ENCODE measurements around the gene ADTRP.
"Not testable (repeated sequence)": the region's sequence is repeated elsewhere in the genome, so short reads cannot be mapped to it uniquely, and the experiment has no call there.

ADTRP gene

GRCh38 chr6:11689400-11689799 lies 89.2 kb downstream of the ADTRP start:
- not testable (repeated sequence) for H3K4me3 ChIP-seq (ENCODE audit: low read length); H3K9ac ChIP-seq (ENCODE audit: low read length); H3K9me3 ChIP-seq (ENCODE audit: control insufficient read depth, low read length); H3K4me1 ChIP-seq (ENCODE audit: control insufficient read depth, insufficient read depth, low read length); H3K36me3 ChIP-seq (ENCODE audit: control insufficient read depth, insufficient read depth, low read length); H3K27me3 ChIP-seq (ENCODE audit: control insufficient read depth, insufficient read depth, low read length)

DNA sequence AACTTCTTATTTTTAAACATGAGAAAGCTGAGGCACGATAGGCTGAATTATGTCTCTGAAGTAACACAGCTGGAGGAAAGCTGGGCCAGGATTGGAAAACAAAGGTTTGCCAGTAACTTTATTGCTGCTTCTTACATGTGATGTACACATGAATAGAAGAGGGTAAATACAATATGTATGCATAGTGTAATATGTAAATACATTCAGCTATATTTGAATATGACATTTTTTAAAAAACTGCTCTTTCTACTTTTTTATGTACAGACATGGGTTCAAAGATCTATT lies 90.2 kb downstream of the ADTRP start:
- Histone ChIP-seq H3K9ac (ENCODE audit: low read length) (no peak overlapping the region), H3K27me3 (ENCODE audit: control insufficient read depth, insufficient read depth, low read length) (no peaks in the 10 kb centered on the region), H3K4me1 (ENCODE audit: control insufficient read depth, insufficient read depth, low read length) (no peaks in the 10 kb centered on the region), H3K9me3 (ENCODE audit: control insufficient read depth, low read length) (no peaks in the 10 kb centered on the region), H3K4me3 (ENCODE audit: low read length) (no peak overlapping the region), H3K36me3 (ENCODE audit: control insufficient read depth, insufficient read depth, low read length) (no peaks in the 10 kb centered on the region)

- H3K27me3 ChIP-seq (ENCODE audit: control insufficient read depth, insufficient read depth, low read length), result no peaks in the 10 kb centered on the region
- no peak overlapping the region for H3K9ac ChIP-seq (ENCODE audit: low read length)
- H3K9me3 ChIP-seq (ENCODE audit: control insufficient read depth, low read length), result no peaks in the 10 kb centered on the region
- H3K36me3 ChIP-seq (ENCODE audit: control insufficient read depth, insufficient read depth, low read length), result no peaks in the 10 kb centered on the region
- no peaks in the 10 kb centered on the region for H3K4me1 ChIP-seq (ENCODE audit: control insufficient read depth, insufficient read depth, low read length)
- H3K4me3 ChIP-seq (ENCODE audit: low read length), result no peak overlapping the region
Observed at GRCh38 chr6:11685481-11686093, 93.0 kb downstream of the ADTRP start.

DNA sequence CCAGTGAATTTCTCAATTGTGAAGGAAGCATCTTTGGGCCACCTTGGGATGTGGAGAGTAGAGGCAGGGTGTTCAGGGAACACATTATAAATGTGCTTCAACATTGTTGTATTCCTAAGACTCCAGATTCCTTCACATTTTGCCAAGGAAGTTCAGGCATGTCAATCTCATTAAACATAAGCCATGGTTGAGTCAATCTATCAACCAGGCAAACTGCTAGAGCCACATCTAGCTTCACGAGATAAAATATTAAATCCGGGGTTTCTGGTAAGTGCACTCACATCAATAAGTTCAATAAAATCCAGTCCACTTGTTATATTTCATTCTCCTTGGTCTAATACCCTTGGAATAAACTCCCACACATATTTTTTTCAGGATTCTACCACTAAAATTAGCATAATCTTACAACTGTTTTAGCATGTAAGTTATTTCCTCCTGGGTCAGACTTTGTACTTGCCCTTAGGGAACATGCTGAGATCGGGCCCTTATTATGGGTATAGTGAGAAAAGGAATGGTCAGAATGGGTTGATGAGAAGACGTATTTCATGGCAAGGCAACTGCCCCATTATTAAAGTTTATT lies 93.6 kb downstream of the ADTRP start:
- H3K4me3 ChIP-seq (ENCODE audit: low read length), result no peak overlapping the region
- H3K9ac ChIP-seq (ENCODE audit: low read length), result no peak overlapping the region
- no peaks in the 10 kb centered on the region for H3K4me1 ChIP-seq (ENCODE audit: control insufficient read depth, insufficient read depth, low read length)
- no peaks in the 10 kb centered on the region for H3K36me3 ChIP-seq (ENCODE audit: control insufficient read depth, insufficient read depth, low read length)
- H3K9me3 ChIP-seq (ENCODE audit: control insufficient read depth, low read length), result no peaks in the 10 kb centered on the region
- H3K27me3 ChIP-seq (ENCODE audit: control insufficient read depth, insufficient read depth, low read length), result no peaks in the 10 kb centered on the region

GRCh38 chr6:11683871-11684270 lies 94.7 kb downstream of the ADTRP start:
- H3K4me1 ChIP-seq (ENCODE audit: control insufficient read depth, insufficient read depth, low read length), result no peaks in the 10 kb centered on the region
- H3K27me3 ChIP-seq (ENCODE audit: control insufficient read depth, insufficient read depth, low read length), result no peaks in the 10 kb centered on the region
- no peaks in the 10 kb centered on the region for H3K9me3 ChIP-seq (ENCODE audit: control insufficient read depth, low read length)
- H3K4me3 ChIP-seq (ENCODE audit: low read length), result no peak overlapping the region
- no peaks in the 10 kb centered on the region for H3K36me3 ChIP-seq (ENCODE audit: control insufficient read depth, insufficient read depth, low read length)
- no peak overlapping the region for H3K9ac ChIP-seq (ENCODE audit: low read length)

DNA sequence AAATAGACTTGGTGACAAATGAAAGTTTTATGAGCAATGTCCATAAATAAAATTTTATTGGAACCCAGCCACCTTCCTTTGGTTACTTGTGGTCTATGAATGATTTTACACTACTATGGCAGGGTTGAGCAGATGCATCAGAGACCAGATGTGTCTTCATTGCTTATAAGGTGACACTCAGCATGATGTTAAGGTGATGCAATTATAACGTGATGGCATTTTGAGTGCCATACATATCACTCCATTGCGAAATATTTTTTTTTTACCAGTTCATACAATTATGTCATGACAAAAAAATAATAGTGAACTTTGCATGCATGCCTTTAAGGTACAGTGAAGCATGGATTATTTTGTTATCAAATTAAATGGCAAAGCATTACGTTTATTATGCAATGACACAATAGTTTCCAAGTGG lies 96.0 kb downstream of the ADTRP start:
- Histone ChIP-seq H3K4me1 (ENCODE audit: control insufficient read depth, insufficient read depth, low read length) (no peaks in the 10 kb centered on the region), H3K9ac (ENCODE audit: low read length) (no peak overlapping the region), H3K9me3 (ENCODE audit: control insufficient read depth, low read length) (no peaks in the 10 kb centered on the region), H3K4me3 (ENCODE audit: low read length) (no peak overlapping the region), H3K36me3 (ENCODE audit: control insufficient read depth, insufficient read depth, low read length) (no peaks in the 10 kb centered on the region), H3K27me3 (ENCODE audit: control insufficient read depth, insufficient read depth, low read length) (no peaks in the 10 kb centered on the region)

DNA sequence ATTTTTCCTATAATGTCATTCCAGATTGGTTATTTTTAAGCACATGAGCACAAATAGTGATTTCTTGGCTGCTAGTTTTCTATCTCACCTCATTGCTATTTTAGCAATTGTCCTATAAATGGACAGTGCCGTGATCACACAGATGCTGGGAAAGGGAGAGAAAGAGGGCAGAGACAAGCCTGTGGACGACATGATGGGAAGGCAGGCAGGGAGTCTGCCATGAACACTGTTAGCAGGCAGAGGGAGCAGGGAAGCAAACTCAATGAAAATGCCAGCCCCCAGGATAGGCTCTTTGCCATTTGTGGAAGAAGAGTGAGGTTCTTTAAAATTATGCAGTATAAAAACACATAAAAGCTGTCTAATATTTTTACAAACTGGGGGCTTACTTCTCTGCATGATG lies 96.8 kb downstream of the ADTRP start:
- Histone ChIP-seq H3K4me1 (ENCODE audit: control insufficient read depth, insufficient read depth, low read length) (no peaks in the 10 kb centered on the region), H3K36me3 (ENCODE audit: control insufficient read depth, insufficient read depth, low read length) (no peaks in the 10 kb centered on the region), H3K9ac (ENCODE audit: low read length) (no peak overlapping the region), H3K4me3 (ENCODE audit: low read length) (no peak overlapping the region), H3K9me3 (ENCODE audit: control insufficient read depth, low read length) (no peaks in the 10 kb centered on the region), H3K27me3 (ENCODE audit: control insufficient read depth, insufficient read depth, low read length) (no peaks in the 10 kb centered on the region)

DNA sequence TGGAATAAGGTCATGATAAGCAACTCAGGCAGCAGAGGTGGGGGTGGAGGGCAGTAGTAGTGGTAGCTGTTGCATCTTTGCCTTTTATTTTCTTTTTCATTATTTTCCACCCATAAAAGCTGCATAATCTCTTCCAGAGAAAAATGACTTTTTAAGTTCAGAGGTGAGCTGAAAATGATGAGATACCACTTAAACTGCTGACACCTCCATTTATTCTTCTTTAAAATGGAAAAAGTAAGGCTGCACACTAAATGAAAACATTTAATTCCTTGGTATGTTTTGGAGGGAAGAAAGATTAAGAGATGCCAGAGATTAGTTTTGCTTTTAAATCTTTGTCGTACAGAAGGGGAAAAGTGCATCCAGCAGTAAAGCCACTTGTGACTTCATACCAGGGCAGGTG lies 97.2 kb downstream of the ADTRP start:
- no peaks in the 10 kb centered on the region for H3K4me1 ChIP-seq (ENCODE audit: control insufficient read depth, insufficient read depth, low read length)
- no peak overlapping the region for H3K4me3 ChIP-seq (ENCODE audit: low read length)
- H3K27me3 ChIP-seq (ENCODE audit: control insufficient read depth, insufficient read depth, low read length), result no peaks in the 10 kb centered on the region
- H3K9ac ChIP-seq (ENCODE audit: low read length), result no peak overlapping the region
- H3K9me3 ChIP-seq (ENCODE audit: control insufficient read depth, low read length), result no peaks in the 10 kb centered on the region
- no peaks in the 10 kb centered on the region for H3K36me3 ChIP-seq (ENCODE audit: control insufficient read depth, insufficient read depth, low read length)

GRCh38 chr6:11680479-11680878 lies 98.1 kb downstream of the ADTRP start:
- H3K27me3 ChIP-seq (ENCODE audit: control insufficient read depth, insufficient read depth, low read length); H3K4me1 ChIP-seq (ENCODE audit: control insufficient read depth, insufficient read depth, low read length); H3K9me3 ChIP-seq (ENCODE audit: control insufficient read depth, low read length); H3K9ac ChIP-seq (ENCODE audit: low read length); H3K4me3 ChIP-seq (ENCODE audit: low read length); H3K36me3 ChIP-seq (ENCODE audit: control insufficient read depth, insufficient read depth, low read length): not testable (repeated sequence)

GRCh38 chr6:11679099-11679498 lies 99.5 kb downstream of the ADTRP start:
- Histone ChIP-seq H3K9me3 (ENCODE audit: control insufficient read depth, low read length) (no peaks in the 10 kb centered on the region), H3K27me3 (ENCODE audit: control insufficient read depth, insufficient read depth, low read length) (no peaks in the 10 kb centered on the region), H3K36me3 (ENCODE audit: control insufficient read depth, insufficient read depth, low read length) (no peaks in the 10 kb centered on the region)

DNA sequence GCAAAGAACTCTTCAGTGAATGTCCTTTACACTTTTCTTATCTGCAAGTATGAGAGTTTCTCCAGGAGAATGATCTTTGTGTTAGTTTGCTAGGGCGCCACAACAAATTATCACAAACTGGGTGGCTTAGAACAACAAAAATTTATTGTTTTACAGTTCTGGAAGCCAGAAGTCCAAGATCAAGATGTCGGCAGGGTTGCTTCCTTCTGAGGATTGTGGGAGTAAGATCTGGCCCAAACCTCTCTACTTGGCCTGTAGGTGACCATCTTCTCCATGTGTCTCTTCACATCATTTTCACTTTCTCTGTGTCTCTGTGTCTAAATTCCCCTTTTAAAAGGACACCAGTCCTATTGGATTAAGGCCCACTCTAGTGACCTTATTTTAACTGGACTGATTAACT lies 103.0 kb downstream of the ADTRP start:
- H3K4me3 ChIP-seq (ENCODE audit: low read length), result no peak overlapping the region
- H3K36me3 ChIP-seq (ENCODE audit: control insufficient read depth, insufficient read depth, low read length), result no peaks in the 10 kb centered on the region
- no peaks in the 10 kb centered on the region for H3K4me1 ChIP-seq (ENCODE audit: control insufficient read depth, insufficient read depth, low read length)
- no peaks in the 10 kb centered on the region for H3K27me3 ChIP-seq (ENCODE audit: control insufficient read depth, insufficient read depth, low read length)
- H3K9ac ChIP-seq (ENCODE audit: low read length), result no peak overlapping the region
- H3K9me3 ChIP-seq (ENCODE audit: control insufficient read depth, low read length), result no peaks in the 10 kb centered on the region

More at GRCh38 chr6:11679099-11679498, 99.5 kb downstream of the ADTRP start:
- no peaks in the 10 kb centered on the region for H3K4me1 ChIP-seq (ENCODE audit: control insufficient read depth, insufficient read depth, low read length)
- no peak overlapping the region for H3K9ac ChIP-seq (ENCODE audit: low read length)
- no peak overlapping the region for H3K4me3 ChIP-seq (ENCODE audit: low read length)

DNA sequence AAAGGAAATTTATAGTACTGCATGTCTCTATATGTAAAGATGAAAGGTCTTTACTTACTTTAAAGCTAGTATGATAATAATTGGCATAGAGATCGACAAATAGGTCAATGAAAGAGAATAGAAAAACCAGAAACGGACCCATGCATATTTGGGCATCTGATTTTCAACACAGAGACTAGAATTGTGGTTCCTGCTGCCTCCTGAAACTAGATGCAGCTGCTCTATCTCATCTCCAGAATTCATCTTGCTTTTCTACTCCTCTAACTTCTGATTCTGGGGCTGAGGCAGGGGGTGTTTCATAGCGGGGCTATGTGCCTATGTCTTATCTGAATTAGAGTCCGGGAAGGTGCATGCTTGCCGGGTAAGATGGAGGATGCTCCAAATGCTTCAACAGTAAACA lies 105.9 kb downstream of the ADTRP start:
- Histone ChIP-seq H3K36me3 (ENCODE audit: control insufficient read depth, insufficient read depth, low read length) (no peaks in the 10 kb centered on the region), H3K27me3 (ENCODE audit: control insufficient read depth, insufficient read depth, low read length) (no peaks in the 10 kb centered on the region), H3K4me1 (ENCODE audit: control insufficient read depth, insufficient read depth, low read length) (no peaks in the 10 kb centered on the region), H3K9me3 (ENCODE audit: control insufficient read depth, low read length) (no peaks in the 10 kb centered on the region), H3K4me3 (ENCODE audit: low read length) (no peak overlapping the region), H3K9ac (ENCODE audit: low read length) (no peak overlapping the region)

- Histone ChIP-seq H3K36me3 (ENCODE audit: control insufficient read depth, insufficient read depth, low read length) (no peaks in the 10 kb centered on the region), H3K4me3 (ENCODE audit: low read length) (no peak overlapping the region), H3K4me1 (ENCODE audit: control insufficient read depth, insufficient read depth, low read length) (no peaks in the 10 kb centered on the region), H3K9ac (ENCODE audit: low read length) (no peak overlapping the region), H3K9me3 (ENCODE audit: control insufficient read depth, low read length) (no peaks in the 10 kb centered on the region), H3K27me3 (ENCODE audit: control insufficient read depth, insufficient read depth, low read length) (no peaks in the 10 kb centered on the region)
Observed at GRCh38 chr6:11672256-11672655, 106.3 kb downstream of the ADTRP start.

Measured in mucosa of stomach (tissue), 1 donor.